Ecto neural progenitor cell (in vitro differentiated cells): ENCODE measurements around the gene AMPD3.
A peak's percentile ranks its signal among the peaks of the same experiment; 100 is the strongest.

Experiments
- DNase-seq: peaks from one replicate; pipeline ENCODE4 v3.0.0-alpha.2; 2018; ENCODE audit warnings: low spot score

Gene AMPD3

DNA sequence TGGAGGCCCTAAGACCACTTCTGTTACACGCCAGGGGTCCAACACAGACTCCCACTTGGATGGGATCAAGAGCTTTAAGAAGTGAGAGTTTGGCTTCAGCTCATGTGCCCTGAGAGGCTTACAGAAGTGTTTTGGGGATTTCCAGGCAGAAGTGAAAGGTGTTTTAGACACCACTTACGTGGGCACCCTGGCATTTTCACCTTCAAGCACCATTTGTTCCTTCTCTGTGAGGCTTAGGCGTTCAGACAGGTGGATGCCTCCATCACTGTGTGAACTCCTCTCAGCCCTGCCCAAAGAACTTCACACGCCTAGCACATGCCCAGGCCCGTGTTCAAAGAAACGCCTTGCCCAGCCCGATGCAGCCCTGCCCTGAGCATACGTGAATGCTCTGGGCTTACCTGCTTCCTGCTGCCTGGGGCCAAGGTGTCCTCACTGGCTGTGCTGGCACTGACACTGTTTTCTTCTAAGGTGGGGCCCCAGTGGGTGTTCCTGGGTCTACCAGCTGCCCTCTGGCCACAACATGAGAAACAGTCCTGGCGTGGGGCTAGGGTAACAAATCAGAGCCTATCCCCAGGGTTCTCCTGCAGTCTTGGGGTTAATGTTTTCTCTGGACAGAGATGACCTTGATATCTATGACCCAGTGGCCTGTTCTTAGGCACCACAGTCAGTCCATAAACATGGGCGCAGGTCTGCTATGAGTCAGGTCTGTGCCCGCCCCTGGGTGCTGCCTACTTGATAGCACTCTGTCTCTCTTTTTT, 34.0 kb downstream of the AMPD3 start:
- DNase-seq: peak; percentile 29

DNA sequence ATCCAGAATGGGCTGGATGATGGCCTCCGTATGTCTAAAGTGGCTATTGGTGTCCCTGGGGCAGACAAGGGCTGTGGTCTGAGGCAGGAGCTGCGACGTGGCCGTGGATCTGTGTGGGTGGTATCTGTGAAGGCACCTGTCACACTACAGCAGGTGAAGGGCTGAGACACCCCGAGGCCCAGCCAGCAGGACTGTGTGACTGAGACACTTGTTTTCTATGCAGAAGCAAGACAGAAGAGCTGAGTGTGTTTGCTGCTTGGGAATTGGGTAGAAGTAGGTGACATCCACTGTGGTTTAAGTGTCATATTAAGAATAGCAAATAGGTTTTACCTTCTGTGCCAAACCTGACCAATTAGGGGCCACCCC, 35.0 kb downstream of the AMPD3 start:
- peak; percentile 21 for DNase-seq

DNA sequence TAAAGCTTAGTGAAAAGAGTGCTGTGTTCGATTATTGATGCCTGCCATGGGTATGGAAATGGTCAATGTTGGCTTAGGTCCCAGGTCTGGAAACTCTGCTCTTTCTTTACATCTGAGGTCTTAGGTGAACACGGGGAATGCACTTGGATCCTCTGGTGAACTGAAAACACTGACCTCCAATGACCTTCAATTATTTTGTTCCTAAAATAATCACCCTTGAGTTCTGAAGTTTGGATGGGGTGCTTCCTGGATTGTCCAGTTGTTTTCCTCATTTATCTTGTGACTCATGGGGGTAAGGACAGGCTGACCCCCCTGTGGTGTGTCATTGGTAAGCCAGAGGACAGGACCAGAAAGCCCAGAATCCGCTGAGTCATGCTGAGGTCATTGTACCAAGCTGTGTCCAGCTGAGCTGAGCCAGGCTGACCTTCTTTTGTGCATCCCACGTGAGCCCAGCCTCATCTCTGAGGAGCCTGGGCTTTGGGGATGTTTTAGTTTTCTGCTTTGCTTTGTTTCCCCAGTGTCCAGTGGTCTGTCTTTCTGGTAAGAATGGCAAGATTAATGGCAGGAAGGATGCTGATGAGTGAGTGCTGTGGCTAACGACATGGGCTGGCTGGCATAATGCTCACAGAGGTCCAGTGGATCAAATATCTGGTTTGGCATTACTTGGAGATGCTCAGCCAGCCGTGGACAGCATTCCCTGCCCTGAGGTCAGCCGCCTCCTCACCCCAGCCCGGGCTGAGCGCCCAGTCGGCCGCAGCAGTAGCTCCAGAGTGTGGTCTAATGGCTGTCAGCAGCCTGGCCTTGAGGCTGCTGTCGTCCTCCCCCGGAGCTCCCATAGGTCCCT, 35.6 kb downstream of the AMPD3 start:
- DNase-seq: peak; percentile 51

DNA sequence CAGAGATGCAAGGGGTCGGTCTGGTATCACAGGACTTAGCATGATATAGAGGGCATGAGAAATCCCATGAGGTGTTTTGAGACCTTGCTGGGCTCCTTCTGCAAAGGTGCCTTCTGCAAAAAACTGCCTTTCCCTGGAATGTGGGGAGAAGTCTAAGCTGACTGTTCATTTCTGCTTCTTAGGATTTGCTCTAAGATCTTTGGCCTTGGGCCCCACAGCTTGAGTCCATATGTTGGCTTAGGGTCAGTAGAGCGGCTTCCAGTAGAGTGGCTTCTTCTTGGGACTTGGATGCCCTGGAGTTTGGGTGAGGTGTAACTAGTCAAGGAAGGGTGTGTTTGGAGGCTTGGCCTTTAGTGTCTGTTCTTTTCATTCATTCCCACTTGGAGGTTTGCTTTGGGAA, 37.0 kb downstream of the AMPD3 start:
- no peak for DNase-seq

DNA sequence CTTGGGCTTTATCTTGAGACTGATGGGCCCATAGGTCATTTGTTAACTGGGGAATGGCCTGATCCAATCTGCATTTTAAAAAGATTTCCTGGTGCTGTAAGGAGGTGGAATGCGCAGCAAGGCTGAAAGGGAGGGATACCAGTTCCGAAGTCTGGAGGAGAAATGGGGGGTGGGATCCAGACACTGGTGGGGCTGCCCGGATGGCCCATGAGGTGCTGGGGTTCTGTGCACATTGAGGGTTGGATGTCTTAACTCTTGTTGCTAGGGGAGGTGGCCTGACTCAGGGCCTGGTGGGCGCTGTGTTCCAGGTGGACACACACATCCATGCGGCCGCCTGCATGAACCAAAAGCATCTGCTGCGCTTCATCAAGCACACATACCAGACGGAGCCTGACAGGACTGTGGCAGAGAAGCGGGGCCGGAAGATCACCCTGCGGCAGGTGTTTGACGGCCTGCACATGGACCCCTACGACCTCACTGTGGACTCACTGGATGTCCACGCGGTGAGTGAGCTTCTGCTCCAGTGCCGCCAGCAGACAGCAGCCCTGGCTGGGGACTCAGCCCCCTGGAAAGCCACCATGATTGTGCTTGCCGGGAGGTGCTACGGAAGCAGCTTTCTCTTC, 38.1 kb downstream of the AMPD3 start:
- DNase-seq: peak; percentile 39

DNA sequence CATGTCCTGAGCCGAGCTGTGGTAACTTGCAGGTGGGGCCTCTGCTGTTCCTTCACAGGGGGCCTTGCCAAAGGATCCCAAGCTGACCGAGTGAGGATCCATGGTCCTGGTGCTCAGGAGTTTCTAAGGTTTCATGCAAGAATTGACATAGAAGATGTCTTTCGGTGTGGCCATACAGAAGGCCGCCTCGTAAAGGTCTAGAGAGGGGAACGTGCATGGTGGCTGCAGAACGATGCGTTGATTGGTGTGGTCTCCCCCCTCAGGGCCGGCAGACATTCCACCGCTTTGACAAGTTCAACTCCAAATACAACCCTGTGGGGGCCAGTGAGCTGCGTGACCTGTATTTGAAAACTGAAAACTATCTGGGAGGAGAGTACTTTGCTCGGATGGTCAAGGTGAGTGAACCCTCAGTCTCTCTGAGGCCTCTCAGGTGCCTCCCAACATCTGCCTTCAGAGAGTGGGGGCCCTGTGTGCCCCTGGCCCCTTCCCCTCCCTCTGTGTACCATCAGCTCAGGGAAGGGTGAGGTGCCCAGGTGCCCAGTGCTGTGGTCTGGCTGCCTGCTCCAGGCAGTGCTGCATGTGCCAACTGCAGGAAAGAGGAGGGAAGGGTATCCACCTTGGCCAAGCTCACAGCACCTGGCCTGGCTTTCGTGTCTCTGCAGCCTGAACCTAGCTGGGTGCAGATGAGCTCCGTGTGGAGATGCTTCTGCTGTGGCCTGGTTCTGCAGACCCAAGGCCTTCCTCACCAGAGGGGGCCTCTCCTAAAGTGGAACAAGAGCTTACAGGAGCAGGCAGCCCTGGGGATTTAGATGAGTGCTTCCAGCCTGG, 39.8 kb downstream of the AMPD3 start:
- peak; percentile 38 for DNase-seq

DNA sequence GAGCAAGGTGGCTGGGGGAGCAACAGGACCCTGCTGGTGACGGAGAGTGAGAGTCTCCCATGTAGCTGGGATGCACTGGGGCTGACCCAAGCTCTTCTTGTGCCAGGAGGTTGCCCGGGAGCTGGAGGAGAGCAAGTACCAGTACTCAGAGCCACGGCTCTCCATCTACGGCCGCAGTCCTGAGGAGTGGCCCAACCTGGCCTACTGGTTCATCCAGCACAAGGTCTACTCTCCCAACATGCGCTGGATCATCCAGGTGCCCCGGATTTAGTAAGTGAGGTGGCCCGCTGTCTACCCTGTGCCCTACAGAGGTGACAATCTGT, 40.4 kb downstream of the AMPD3 start:
- DNase-seq: no peak

DNA sequence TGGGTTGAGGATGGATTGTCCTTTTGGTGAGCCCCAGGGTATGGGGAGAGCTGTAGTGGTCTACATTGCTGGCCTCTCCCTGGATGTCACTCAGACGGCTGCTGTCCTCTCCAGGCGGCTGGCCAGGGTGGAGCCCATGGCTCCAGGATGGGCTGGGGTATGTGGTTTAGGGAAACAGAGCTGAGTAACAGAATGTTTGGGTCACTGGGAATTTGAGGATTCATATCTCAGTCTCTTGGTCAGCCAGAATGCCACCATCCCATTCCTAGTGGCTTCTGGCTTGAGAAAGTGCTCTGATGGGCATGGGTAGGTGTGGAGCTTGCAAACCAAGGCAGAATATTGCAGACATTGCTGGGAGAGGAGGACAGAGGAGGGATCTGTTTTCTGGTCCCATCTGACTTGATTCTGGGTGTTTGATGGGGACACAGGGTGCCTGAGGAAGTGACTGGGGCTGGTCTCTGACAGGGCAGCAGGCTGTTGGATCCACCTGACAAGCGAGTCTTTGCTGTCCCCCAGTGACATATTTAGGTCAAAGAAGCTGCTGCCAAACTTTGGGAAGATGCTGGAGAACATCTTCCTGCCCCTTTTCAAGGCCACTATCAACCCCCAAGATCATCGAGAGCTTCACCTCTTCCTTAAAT, 41.4 kb downstream of the AMPD3 start:
- DNase-seq: no peak

DNA sequence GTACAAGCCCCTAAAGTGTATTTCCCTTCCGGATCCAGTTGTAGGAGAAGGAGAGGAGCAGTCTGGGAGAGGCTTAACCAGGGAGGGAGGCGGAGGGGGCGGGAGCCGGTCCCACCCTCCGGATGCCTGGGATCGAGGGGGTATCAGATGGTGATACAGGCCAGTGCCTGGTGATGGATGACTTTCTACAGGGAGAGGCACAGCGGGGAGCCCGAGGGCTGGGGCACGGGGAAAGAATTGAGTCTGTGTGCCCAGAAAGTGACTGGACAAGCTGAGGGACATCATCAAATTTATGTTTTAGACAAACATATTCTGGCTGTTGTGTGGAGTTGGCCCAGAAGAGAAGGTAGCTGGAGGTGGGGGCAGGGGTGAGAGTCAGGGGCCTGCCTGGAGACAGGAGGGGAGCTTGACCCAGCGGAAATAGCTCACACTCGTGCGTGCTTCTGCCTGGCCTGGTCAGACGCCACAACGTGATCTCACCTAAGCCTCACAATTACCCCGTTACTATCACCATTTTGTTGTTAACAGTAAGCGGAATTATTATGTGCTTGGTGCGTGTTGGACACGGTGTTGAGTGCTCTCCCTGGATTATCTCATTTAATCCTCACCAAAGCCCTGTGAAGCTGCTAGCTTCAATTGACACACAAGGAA, 42.4 kb downstream of the AMPD3 start:
- no peak for DNase-seq

DNA sequence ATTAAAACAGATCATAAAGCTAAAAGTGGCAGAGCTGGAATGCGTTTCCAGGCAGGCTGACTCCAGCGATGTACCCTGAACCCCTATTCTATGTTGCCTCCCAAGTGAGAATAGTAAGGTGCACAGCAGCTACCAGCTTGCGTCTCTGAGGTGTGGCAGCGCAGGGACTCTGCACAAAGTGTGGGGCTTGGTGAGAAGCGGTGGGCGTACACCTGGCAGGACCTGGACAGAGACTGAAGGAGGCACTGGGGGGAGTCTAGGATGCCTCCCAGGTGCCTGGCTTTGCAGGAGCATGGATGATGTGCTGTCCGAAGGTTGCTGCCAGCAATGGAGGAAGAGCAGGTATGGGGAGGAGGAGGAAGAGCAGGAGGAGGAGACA, 42.9 kb downstream of the AMPD3 start:
- DNase-seq: no peak

DNA sequence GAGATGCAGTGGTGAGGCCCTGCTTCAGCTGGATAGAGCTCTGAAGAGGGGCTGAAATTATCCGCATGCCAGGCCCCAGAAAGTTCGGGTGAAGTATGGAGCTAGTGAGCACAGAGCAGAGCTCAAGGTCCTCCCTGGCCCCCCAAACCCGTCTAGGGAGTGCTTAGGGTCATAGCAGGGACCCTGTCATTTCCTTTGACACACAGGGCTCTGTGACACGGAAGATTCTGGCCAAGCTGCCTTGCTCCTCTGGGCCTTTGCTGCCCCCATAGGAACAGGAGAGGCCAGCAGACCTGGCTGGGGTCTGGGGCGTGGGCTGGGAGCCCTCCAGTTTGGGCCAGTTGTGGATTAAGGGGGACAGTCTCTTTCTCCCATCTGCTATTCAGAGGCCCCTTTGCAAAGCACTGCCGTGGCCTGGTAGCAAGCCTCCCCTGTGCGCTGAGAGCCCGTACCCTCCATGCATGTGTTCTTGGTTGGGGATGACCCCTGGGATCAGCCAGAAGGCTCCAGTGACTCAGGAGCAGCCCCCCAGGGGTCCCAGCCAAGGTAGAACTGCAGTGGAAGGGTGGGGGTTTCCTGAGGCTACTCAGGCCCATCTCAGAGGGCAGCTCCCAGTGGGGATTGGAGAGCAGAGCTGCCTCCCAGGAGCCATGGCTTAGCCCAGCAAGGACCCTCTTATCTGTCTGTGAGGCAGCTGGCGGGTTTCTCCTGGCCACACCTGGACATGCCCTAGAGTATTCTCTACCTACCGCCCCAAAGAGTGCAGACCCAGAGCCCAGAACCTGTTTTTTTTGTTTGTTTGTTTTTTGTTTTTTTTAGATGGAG, 43.6 kb downstream of the AMPD3 start:
- no peak for DNase-seq

DNA sequence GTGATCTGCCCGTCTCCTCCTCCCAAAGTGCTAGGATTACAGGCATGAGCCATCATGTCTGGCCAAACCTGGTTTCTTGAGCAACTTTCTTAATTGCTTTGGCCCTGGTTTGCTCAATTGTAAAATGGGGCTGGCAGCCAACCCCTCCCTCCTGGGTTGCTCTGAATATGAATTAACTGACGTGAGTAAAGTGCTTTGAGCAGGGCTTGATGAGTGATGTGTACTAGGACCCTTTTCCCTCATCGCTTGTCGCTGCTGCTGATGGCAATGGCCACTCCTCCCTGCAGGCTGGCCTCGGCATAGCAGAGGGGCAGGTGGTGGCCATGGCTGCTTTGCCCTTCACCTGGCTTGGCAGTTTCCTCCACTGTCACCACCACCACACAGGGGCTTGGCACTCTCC, 44.4 kb downstream of the AMPD3 start:
- DNase-seq: no peak

DNA sequence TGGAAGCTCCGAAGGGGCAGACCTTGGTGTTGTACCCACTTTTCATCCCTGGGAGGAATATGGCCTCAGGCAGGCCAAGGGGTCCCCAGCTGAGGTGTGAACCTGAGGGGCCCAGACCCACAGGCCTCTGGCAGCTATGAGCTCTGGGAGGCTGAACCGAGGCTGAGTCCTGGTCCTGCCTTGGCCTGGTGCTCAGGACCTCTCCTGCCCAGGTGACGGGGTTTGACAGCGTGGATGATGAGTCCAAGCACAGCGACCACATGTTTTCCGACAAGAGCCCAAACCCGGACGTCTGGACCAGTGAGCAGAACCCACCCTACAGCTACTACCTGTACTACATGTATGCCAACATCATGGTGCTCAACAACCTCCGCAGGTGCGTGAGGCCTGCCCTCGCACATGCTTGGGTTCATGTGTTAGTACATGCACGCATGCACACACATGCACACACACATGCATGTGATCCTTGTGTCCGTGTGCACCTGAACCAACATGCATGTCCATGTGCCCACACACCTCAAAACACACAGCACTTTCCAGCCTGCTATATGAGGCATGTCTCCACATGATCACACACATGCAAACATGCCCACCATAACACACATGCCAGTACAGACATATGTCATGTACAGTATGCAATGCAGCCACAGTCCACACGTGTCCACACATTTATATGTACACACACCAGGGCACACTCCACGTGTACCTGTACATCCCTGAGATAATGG, 45.0 kb downstream of the AMPD3 start:
- DNase-seq: no peak

DNA sequence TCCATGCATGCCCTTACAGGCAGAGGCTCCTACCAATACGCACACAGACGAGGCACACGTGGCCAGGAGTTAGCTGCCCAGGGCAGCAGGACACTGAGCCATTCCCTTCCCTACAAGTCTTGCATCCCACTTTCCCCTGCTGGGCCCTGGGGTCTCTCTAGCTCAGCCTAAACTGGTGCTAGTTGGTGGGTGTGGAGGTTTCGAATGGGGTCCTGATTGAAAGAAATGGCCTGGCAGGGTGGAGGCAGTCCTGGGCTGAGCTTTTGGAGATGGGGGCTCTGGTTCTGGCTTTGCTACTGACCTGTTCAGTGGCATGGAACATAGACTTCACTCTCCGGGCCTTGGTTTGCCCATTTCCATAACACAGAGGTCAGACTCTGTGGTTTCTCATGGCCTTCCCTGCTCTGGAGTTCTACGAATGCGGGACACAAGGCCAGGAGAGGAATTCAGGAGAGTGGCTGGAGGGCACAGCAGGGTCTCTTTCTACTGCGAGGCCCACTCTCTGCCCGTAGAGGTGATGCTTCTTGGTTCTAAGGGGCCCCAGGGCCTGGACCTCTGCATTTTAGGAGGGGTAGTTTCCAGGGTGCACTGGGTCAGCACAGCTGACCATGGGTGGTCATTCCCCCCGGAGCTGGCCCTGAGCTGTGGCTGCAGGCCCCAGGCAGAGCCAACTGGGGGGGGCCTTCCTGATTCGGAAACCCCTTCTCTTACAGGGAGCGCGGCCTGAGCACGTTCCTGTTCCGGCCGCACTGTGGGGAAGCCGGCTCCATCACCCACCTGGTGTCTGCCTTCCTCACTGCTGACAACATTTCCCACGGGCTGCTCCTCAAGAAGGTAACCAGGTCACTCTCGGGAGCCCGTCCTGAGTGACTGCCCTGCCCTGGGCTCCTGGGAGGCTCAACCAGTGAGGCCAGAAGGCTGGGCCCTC, 46.0 kb downstream of the AMPD3 start:
- DNase-seq: no peak

DNA sequence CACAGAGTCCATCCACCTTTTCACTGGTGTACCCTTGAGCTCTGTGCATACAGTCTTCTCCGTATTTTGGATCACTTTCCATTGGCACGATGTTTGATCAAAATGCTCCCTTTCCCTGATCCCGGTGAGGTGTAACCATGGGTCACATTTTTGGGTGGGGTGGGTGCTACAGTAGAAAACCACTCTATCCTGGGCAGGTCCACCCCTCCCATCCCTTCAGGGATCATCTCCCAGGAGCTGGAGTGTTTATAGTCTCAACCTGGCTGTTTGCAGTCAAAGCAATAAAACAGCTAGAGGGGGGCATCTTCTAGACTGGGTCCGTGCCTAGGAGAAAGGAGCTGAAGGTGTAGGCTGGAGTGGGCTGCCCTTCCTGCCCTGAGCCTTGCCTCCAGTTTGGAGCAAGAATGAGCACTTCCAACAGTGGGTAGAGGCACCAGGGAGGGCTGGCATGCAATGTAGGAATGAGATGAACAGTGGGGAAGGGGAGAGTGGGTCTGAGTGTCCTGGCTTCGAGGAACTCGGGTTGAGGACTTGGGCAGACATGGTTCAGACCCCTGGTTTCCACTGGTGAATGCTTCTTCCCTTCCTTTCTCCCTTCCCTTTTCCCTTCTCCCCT, 47.1 kb downstream of the AMPD3 start:
- no peak for DNase-seq

DNA sequence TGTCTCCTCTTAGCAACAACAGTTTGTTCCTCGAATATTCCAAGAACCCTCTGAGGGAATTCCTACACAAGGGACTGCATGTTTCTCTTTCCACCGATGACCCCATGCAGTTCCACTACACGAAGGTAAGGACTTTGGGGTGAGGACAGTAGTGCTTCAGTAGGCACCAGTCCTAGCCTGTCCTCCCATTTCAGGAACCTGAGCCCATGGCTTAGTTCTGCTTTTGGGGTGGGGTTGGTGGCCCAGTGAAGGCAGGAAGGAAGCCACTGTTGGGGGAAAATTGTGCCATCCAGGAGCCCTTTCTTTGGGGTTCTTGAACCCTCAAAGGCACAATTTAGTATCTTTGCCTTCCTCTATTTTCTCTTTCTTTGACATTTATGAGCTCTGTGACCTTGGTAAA, 47.7 kb downstream of the AMPD3 start:
- no peak for DNase-seq

DNA sequence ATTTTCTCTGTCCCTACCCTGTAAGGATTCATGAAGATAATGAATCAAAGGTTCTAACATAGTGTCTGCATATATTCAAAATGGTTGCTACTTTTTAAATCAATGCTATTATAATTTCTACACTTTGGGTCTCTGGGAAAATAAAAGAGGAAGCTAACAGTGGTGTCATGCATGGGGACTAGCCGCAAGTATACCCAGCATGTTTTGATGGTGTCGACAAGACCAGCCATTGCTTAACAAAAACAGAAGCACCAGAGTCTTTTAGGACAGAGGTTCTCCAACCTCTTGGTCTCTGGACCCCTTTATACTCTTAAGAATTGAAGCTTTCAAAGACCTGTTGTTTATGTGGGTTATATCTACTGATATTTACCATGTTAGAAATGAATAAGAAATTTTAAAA, 48.2 kb downstream of the AMPD3 start:
- no peak for DNase-seq

DNA sequence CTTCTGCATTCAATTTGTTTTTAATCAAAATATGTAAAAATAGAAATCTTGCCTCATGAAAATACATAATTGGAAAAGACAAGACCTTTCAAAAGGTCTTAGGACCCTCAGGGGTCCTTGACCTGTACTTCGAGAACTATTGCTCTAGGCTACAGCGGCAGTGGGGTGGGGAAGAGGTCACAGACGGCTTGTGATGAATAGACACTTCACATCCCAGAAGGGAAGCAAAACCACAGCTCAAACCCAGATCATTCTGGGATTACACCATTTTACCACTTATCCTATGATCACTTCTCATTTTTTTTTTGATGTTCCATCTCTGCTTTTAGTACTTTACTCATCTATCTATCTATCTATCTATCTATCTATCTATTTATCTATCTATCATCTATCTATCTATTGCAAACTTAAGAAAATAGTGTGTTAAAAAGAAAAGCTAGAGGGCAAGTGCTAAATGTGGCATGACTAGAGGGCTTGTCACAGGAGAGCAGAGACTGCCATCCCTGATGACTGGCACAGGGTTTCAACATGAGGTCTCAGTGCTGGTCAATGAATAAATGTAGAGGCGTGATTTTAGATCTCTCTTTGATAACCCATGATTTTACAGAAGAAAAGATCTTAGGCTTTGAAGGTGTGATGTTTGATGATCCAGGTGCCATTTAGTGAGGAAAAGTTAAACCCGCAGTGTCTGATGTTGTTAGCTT, 48.9 kb downstream of the AMPD3 start:
- DNase-seq: no peak
